ENCODE measurements around the gene DCBLD1.

Gene DCBLD1

GRCh38 chr6:117533775-117534174 is 51.3 kb downstream of the DCBLD1 start:
- DNase-seq, result no peak

- DNase-seq, result no peak
These were observed 52.5 kb downstream of the DCBLD1 start for GRCh38 chr6:117534974-117535373.

- no peak for DNase-seq
These were observed 53.8 kb downstream of the DCBLD1 start for GRCh38 chr6:117536317-117536716.

GRCh38 chr6:117538615-117539014 is 56.1 kb downstream of the DCBLD1 start:
- no peak for DNase-seq

- DNase-seq, result no peak
These were observed 58.2 kb downstream of the DCBLD1 start for GRCh38 chr6:117540670-117541069.

- no peak for DNase-seq
These were observed 60.0 kb downstream of the DCBLD1 start for GRCh38 chr6:117542493-117542892.

GRCh38 chr6:117544716-117545115 is 62.2 kb downstream of the DCBLD1 start:
- no peak for DNase-seq

GRCh38 chr6:117545161-117545595 is 62.7 kb downstream of the DCBLD1 start:
- DNase-seq, result no peak

- no peak for DNase-seq
These were observed 64.2 kb downstream of the DCBLD1 start for GRCh38 chr6:117546674-117547073.

- no peak for DNase-seq
These were observed 65.5 kb downstream of the DCBLD1 start for GRCh38 chr6:117547688-117548621.

- DNase-seq, result no peak
These were observed 66.4 kb downstream of the DCBLD1 start for GRCh38 chr6:117548797-117549301.

GRCh38 chr6:117549611-117550010 is 67.1 kb downstream of the DCBLD1 start:
- no peak for DNase-seq

GRCh38 chr6:117550078-117550600 is 67.7 kb downstream of the DCBLD1 start:
- no peak for DNase-seq

- DNase-seq, result no peak
These were observed 68.3 kb downstream of the DCBLD1 start for GRCh38 chr6:117550618-117551242.

GRCh38 chr6:117552618-117553017 is 70.1 kb downstream of the DCBLD1 start:
- no peak for DNase-seq

- no peak for DNase-seq
These were observed 70.7 kb downstream of the DCBLD1 start for GRCh38 chr6:117553142-117553541.

GRCh38 chr6:117555262-117555849 is 72.9 kb downstream of the DCBLD1 start:
- no peak for DNase-seq

- no peak for DNase-seq
These were observed 73.5 kb downstream of the DCBLD1 start for GRCh38 chr6:117555882-117556498.

- DNase-seq, result no peak
These were observed 75.5 kb downstream of the DCBLD1 start for GRCh38 chr6:117557951-117558350.

- DNase-seq, result no peak
These were observed 76.3 kb downstream of the DCBLD1 start for GRCh38 chr6:117558818-117559217.

GRCh38 chr6:117559299-117559698 is 76.8 kb downstream of the DCBLD1 start:
- no peak for DNase-seq

GRCh38 chr6:117561128-117561527 is 78.7 kb downstream of the DCBLD1 start:
- DNase-seq, result no peak

GRCh38 chr6:117564681-117565080 is 82.2 kb downstream of the DCBLD1 start:
- no peak for DNase-seq

Measured in SHP77 treated with DMSO at 0.1 percent for 48 hours (cell line).